A549 treated with AZD9567 at 1 μM for 4 hours (cell line): ENCODE data around the gene NOXA1. TPM values are rescaled to one million over a fixed set of nuclear protein-coding genes. Genes with fewer than 3 reads are reported as not detected.

Experiments used
- total RNA-seq: library from RNA; stranded (reverse); fragments of 200-300 nt; extraction: Qiagen RNA extraction; gene quantifications from 5 replicates; pipeline ENCODE4 v1.2.3, GENCODE V29; 2022; ENCODE audit not compliant: insufficient read depth

Gene NOXA1
- total RNA-seq: 1.3 to 2.0 TPM (median 1.9 TPM) in 4 of 5 replicates, not detected in the other

GRCh38 chr9:137422604-137423513 lies at the start of gene NOXA1, which contains the start of gene EXD3:
TSS of gene NOXA1 (plus strand) at chr9:137423393. CDS start at chr9:137423530, 137 bp downstream.
TSS of gene EXD3 (minus strand) at chr9:137423162. CDS start at chr9:137395357, 27,805 bp downstream.

GRCh38 chr9:137441289-137441934 lies 18.2 kb downstream of the NOXA1 start, which contains the start of gene ENTPD8:
TSS of gene ENTPD8 (minus strand) at chr9:137441357. CDS start at chr9:137438285, 3,072 bp downstream.

GRCh38 chr9:137459152-137459600 lies 36.0 kb downstream of the NOXA1 start, which contains the start of gene NSMF:
TSS of gene NSMF (minus strand) at chr9:137459334. CDS start at chr9:137459102, 232 bp downstream.

Other genes with a start within 250 kb of the NOXA1 start
- 23.3 to 39.2 TPM (median 38.3 TPM) in 5 replicates for gene ANAPC2, start 234.8 kb upstream of the NOXA1 start, total RNA-seq
- 119 to 158 TPM (median 150 TPM) in 5 replicates for gene SSNA1, start 234.7 kb upstream of the NOXA1 start, total RNA-seq
- 9.3 to 14.1 TPM (median 12.9 TPM) in 5 replicates for gene TPRN, start 222.7 kb upstream of the NOXA1 start, total RNA-seq
- 32.0 to 48.4 TPM (median 46.4 TPM) in 5 replicates for gene TMEM203, start 217.7 kb upstream of the NOXA1 start, total RNA-seq
- 10.9 to 20.2 TPM (median 20.0 TPM) in 5 replicates for gene NDOR1, start 217.7 kb upstream of the NOXA1 start, total RNA-seq
- 1.7 to 2.3 TPM (median 1.8 TPM) in 4 of 5 replicates, not detected in the other for gene RNF208, start 201.2 kb upstream of the NOXA1 start, total RNA-seq
- 1.7 to 4.2 TPM (median 3.2 TPM) in 5 replicates for gene CYSRT1, start 198.2 kb upstream of the NOXA1 start, total RNA-seq
- gene RNF224, start 195.9 kb upstream of the NOXA1 start, total RNA-seq: 0.17 to 0.29 TPM (median 0.22 TPM) in 4 of 5 replicates, not detected in the other
- gene SLC34A3, start 192.5 kb upstream of the NOXA1 start, total RNA-seq: 0.06 to 0.14 TPM (median 0.10 TPM) in 4 of 5 replicates, not detected in the other
- gene TUBB4B, start 182.1 kb upstream of the NOXA1 start, total RNA-seq: 802 to 950 TPM (median 862 TPM) in 5 replicates
- gene STPG3, start 172.1 kb upstream of the NOXA1 start, total RNA-seq: not detected in 5 replicates
- 48.5 to 62.6 TPM (median 57.4 TPM) in 5 replicates for gene NELFB, start 168.1 kb upstream of the NOXA1 start, total RNA-seq
- gene TOR4A, start 145.7 kb upstream of the NOXA1 start, total RNA-seq: 15.9 to 26.2 TPM (median 25.4 TPM) in 5 replicates
- gene NRARP, start 121.1 kb upstream of the NOXA1 start, total RNA-seq: 3.9 to 6.3 TPM (median 4.6 TPM) in 5 replicates
- gene EXD3, start 231 bp upstream of the NOXA1 start, total RNA-seq: 5.9 to 7.2 TPM (median 6.7 TPM) in 5 replicates
- 0.19 to 0.28 TPM (median 0.25 TPM) in 4 of 5 replicates, not detected in the other for gene ENTPD8, start 18.0 kb downstream of the NOXA1 start, total RNA-seq
- 35.0 to 48.0 TPM (median 47.3 TPM) in 5 replicates for gene NSMF, start 35.9 kb downstream of the NOXA1 start, total RNA-seq
- gene PNPLA7, start 127.0 kb downstream of the NOXA1 start, total RNA-seq: 0.48 to 1.0 TPM (median 0.88 TPM) in 5 replicates
- gene MRPL41, start 128.5 kb downstream of the NOXA1 start, total RNA-seq: 39.2 to 99.9 TPM (median 93.1 TPM) in 5 replicates
- 22.6 to 34.5 TPM (median 31.5 TPM) in 5 replicates for gene DPH7, start 155.5 kb downstream of the NOXA1 start, total RNA-seq
- 32.5 to 67.2 TPM (median 66.8 TPM) in 5 replicates for gene ZMYND19, start 167.1 kb downstream of the NOXA1 start, total RNA-seq
- 50.1 to 58.1 TPM (median 55.1 TPM) in 5 replicates for gene ARRDC1, start 182.3 kb downstream of the NOXA1 start, total RNA-seq
- 41.3 to 46.4 TPM (median 44.0 TPM) in 5 replicates for gene EHMT1, start 195.6 kb downstream of the NOXA1 start, total RNA-seq